NCI-H446 treated with DMSO at 0.1 percent for 48 hours (cell line): ENCODE results near the gene FMN2.
"Not testable (repeated sequence)": the region's sequence is repeated elsewhere in the genome, so short reads cannot be mapped to it uniquely, and the experiment has no call there.

ENCODE experiments used
- DNase-seq: peaks from one replicate; lab custom pipeline; 2025; lab: John Stamatoyannopoulos, UW

FMN2 gene

DNA sequence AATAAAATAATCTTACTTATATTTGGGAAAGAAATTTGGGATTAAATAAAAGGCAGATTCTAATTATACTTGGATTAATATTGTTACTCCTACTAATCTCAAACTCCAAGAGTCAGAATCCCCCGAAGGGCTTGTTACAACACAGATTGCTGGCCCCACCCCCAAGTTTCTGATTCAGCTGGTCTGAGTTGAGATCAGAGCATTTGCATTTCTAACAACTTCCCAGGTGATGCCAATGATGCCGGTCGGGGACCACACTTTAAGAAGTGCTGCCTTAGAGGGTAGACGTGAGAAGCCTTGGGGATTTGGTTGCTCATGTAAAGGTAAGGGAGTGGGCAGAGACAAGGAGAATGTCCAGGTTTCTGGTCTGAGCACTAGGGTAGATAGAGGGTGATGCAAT lies 47.2 kb downstream of the FMN2 start:
- no peak for DNase-seq

DNA sequence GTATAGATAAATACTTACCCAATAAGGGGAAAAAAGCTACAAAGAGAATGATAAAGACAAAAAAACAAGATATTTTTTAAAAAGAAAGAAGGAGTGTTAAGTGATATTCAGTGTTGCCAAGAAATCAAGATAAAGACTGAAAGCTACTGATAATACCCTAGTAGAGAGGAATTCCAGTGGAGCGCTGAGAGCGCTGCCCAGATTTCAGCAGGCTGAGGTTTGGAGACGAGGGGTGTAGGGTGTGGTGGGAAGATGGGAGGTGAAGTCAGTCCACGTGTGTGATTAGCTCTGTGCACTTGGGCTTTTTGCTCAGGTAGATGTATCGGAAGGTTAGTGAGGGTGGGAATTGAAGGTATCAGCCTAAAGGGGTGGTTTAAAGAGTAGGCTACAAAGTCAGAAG lies 47.8 kb downstream of the FMN2 start:
- DNase-seq = no peak

DNA sequence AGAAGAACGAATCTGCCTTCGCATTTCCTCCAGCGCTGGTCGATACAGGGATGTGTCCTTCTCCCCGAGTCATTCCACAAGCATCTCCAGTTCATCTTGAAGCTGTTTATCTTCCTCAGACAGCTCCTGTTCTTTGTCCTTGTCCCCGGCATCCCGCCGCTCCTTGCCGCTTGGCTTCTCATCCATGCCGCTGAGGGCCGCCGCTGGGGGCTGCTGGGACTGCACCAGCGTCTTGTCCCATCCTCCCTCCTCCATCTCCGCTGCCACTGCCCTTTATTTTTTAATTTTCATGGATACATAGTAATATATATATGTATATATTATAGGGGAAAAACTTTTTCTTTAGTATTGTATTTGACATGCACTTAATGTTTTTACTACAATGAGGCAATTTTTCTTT lies 53.4 kb downstream of the FMN2 start:
- DNase-seq = no peak

DNA sequence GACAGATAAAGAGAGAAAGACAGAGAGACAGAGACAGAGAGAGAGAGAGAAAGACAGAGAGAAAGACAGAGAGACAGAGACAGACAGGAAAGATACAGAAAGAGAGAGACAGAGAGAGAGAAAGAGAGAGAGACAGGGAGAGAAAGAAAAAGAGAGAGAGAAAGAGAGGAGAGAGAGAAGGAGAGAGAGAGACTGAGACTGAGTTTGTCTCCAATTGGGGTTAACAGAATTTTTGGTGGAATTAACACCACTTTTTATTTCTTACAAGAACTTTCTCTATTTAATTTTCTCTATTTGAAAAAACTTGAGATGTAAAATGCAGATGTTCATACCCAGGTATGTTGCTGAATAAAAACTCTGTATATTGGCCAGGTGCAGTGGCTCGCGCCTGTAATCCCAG lies 56.6 kb downstream of the FMN2 start:
- no peak for DNase-seq

DNA sequence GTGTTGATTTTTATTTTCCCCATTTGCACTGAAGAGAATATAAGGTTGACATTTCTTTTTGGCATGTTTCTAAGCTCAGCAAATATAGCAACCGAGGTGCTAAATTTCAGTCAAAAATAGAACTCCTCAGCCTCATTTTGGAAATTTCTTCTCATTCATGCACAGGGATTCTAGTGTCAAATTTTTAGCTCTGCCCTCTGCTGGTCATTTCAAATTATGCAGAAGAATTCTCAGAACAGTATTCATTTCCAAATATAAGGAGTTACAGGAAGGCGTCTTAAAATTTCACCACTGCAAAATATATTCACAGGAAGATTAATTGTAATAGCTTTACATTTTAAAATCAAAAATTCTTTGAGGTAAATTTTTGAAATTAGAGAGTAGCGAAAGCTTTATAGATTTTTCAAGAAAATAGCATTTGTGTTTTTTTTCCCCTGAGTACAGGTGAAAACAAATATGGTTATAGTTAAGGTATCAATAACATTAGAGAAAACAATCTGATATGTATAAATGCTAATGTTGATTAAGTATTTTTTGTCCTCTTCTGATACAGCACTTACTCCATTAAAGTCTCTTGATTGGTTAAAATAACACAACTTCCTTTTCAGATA lies 57.9 kb downstream of the FMN2 start:
- DNase-seq = no peak

DNA sequence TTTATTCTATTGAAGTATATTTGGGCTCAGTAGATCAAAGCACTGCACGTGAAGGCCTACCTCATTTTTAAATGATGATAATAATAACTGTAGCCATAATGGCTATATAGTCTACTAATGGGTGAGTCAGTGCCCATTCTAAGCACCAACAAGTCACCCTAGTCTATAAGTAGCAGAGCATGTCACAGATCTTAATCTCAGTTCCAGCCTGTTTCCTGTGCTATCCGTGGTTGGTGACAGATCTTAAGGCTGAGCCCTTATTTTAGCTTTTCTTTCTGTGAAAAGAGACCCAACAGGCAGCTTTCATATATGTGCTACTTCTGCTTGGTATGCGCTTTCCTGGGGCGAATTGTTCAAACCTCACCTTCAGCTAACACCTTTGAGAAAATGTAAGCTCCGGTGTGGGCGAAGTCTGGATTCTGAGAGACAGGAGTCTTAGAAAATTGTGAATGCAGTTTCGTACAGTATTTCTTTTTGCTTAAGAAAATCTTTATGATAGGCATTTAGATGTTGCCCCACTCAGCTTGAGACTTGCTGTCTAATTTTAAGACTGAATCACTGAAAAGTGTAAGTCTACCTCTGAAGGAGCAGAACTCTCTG lies 59.6 kb downstream of the FMN2 start:
- DNase-seq = no peak

DNA sequence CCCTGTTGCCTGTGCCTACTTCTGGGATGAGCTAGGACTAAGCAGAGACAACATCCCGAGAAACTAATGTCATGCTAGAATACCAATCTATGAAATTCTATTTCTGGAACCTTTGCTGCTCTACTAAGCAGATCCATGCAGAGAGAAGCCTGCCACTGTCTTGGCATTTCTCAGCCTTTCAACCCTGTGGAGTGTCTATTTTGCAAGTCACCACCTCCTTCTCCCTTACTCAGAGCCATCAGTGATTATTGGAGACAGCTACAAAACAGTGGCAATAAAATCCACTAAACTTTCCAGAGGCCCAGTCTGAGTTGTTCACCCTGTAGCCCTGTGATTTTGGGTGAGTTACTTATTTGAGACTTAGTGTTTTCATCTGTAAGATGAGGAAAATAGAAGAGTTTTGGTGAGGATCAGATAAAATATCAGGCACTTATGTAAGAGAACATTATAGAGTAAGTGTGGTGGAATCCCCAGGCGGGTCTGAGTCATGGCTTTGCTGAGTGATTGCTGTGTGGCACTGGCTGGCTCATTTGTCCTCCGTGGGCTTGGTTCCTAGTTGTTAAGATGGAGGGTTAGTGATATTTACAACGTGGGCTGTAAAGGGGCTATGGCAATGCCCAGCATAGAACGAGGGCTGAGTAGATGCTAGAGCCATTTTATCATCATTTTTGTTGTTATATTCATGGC lies 61.1 kb downstream of the FMN2 start:
- DNase-seq = no peak

DNA sequence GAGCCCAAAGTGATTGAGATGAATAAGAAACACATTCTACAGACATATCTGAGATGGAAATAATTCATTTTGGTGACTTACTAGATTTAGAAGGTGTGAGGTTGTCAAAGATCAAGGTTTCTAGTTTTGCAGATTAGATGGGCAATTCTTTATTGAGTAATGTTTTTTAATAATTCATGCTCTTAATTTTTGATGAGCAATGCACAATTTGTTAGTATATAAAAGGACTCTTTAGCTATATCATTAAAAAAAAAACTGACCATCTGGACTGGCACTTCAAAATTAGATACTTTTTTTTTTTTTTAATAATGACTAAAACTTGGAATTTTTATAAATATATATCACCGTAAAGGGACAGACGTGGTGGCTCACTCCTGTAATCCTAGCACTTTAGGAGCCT lies 63.9 kb downstream of the FMN2 start:
- DNase-seq = no peak

DNA sequence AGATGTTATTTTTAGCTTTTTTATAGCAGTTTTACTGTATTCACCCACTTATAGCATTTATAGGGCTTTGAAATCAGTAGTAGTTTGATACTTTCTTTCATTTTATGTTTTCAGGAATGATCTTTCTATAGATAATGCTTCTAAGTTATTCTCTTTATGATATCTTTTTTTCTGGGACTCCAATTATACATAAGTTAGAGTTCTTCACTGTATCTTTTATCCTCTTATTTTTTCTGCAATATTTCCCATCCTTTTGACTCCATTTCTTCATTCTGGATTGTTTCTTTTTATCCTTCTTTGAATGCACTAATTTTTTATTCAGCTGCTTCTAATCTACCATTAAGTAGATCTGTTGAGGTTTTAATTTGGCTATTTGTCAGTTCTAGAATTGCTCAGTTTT lies 73.1 kb downstream of the FMN2 start:
- no peak for DNase-seq

DNA sequence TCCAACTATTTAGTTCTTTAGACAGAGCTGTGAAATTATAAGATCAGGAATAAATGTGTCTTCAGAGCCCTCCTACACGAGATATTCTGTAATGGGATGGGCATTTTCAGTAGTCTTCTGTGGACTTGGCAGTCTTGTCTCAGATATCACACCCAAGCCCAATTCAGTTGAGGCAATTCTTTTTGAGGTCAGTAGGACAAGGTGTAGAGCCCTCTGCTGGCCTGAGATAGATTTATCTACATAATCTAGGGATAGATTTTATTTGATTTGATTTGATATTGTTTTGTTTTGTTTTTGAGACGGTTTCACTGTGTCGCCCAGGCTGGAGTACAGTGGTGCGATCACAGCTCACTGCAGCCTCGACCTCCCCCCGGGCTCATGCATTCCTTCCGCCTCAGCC lies 77.5 kb downstream of the FMN2 start:
- DNase-seq = no peak

DNA sequence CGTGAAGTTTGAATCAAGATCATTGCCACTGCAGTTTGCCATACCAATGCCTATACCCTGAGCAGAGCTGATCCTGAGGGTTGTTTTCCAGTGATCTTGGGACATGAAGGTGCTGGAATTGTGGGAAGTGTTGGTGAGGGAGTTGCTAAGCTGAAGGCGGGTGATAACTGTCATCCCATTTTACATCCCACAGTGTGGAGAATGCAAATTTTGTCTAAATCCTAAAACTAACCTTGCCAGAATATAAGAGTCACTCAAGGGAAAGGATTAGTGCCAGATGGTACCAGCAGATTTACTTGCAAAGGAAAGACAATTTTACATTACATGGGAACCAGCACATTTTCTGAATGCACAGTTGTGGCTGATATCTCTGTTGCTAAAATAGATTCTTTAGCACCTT lies 78.6 kb downstream of the FMN2 start:
- no peak for DNase-seq

DNA sequence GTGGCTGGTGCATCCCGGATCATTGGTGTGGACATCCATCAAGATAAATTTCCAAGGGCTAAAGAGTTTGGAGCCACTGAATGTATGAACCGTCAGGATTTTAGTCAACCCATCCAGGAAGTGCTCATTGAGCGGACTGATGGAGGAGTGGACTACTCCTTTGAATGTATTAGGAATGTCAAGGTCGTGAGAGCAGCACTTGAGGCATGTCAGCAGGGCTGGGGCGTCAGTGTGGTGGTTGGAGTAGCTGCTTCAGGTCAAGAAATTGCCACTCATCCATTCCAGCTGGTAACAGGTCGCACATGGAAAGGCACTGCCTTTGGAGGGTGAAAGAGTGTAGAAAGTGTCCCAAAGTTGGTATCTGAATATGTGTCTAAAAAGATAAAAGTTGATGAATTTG lies 79.1 kb downstream of the FMN2 start:
- DNase-seq = no peak

DNA sequence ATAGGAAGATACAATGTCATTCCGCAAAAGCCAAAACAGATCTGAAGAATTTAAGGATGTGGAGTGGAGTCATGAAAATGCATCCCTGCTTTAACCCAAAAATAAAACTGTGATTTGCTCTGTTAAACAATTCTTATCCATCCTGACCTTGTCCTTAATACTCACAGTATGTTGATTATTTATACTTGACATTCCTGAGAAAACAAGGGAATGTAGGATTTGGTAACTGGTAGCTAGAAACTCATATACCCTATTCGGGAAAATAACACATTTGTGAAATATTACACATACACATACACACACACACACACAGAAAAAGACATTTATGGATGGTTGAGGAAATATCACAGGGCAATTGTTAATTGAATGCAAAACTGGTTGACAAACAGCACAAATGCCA lies 80.2 kb downstream of the FMN2 start:
- DNase-seq = no peak

DNA sequence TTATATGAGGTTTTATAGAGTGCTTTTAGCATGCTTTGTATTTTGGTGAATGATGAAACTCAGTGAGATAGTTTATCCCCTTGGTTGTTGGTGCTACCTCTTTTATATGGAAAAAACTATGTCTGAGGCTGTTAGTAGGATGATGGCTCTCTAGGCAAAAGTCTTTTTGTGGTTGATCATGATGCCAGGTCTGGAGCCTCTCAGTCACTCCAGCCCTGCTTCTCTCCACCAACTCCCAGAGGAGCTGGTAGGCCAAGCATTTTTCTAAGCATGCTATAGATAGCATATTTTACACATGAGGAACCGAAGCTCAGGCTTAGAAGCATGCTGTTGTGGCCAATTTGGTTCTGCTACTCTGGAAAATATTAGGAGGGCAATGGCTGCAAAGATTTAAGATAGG lies 82.2 kb downstream of the FMN2 start:
- DNase-seq = no peak

DNA sequence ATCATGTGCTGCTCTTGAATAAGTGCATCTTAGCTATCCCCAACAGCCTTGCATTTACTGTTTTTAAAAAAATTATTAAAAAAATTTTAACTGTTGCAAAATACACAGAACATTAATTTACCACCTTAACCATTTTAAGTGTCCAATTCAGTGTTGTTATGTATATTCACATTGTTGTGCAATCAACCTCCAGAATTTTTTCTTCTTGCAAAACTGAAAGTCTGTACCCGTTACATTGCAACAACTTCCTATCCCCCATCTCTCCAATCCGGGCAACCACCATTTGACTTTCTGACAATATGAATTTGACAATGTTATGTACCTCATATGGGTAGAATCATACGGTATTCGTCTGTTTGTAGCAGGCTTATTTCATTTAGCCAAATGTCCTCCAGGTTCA lies 83.1 kb downstream of the FMN2 start:
- DNase-seq = no peak

DNA sequence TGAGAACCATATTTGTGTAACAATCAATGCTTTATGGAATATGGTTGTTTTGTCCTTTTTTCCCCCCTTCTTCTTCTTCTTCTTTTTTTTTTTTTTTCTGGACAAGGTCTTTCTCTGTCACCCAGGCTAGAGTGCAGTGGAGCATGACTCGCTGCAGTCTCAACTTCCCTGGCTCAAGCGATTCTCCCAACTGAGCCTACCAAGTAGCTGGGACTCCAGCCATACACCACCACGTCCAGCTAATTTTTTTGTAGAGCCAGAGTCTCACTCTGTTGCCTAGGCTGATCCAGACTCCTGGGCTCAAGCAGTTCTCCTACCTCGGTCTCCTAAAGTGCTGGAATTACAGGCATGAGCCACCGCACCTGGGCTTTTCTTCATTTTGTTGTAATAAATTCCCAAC lies 86.7 kb downstream of the FMN2 start:
- DNase-seq = no peak

DNA sequence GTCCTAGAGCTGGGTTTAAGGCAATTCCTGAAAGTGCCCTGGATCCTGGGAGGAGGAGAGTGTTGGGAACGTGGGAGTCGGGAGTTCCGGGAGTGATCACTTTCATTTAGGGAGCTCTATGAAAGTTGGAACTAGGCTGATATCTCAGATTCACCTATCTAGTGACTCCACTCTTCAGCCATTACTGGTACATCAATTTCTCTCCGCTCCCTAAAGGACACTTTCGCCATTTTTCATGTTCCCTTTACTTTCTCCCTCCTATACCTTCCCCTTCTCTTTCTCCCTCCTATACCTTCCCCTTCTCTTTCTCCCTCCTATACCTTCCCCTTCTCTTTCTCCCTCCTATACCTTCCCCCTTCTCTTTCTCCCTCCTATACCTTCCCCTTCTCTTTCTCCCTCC lies 93.0 kb downstream of the FMN2 start:
- DNase-seq = not testable (repeated sequence)

DNA sequence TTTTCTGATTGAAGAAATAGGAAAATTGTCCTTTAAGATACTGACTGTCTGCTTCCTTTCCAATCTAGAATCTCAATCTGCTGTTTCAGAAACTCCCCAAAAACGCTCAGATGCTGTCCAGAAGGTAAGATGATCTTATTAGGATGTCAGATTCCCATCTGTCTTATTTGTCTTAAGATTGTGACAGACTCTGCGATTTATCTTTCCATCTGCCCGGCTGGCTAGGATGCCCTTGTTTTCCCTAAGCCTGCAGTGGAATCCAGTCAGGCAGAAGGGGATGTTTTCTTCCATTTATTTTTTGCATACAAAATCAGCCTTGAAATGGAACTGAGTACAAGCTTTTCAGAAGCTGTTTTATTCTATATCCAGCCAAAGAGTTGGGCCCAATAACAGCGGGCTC lies 96.5 kb downstream of the FMN2 start:
- no peak for DNase-seq

DNA sequence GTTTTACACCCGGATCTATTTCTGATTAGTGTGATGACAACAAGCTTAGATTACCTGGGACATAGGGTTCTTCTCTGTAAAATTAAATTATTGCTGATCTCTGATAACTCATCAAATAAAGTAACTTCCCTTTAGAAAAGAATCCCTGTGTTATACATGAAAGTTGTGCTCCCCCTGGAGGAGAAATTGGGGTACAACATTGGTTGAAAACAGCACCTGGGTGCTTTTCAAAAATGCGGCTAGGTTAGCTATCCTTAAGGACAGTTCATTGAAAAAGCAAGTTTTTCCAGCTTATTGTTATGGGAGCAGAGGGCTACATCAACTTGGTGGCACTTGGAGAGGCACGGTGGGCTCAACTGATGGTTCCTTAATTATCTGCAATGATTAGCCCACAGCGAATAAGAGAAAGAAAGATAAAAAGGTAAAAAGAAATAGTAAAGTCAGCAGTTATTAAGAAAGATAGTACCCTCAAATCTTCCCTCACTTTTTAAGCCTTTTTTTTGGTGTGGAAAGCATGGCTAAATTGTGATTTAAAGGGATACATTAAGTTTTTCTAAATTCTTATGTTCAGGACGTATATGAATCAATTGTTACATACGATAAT lies 97.8 kb downstream of the FMN2 start:
- no peak for DNase-seq

DNA sequence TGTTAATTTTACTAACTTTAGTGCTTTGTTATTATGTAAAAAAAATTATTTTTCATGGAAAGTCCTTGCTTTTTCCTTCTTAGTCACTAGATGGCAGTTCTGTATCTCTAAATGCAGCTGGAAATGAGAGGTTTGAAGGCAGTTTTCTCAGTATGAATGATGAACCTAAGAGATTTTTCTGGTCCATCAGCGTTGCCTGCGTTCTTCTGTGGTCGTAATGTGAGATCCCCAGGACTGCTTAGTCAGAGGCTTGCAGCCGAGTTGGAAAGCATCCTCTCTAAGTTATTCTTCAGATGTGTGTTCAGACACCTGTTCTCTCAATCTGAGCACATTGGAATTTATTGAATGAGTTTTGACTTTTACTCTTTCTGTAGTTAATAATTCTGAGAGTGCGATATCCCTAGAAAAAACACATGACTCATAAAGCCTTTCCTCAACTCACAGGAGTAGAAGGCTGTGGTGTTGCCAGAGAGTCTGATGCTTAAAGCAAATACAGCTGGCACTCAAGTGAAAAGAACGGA lies 99.3 kb downstream of the FMN2 start:
- no peak for DNase-seq

DNA sequence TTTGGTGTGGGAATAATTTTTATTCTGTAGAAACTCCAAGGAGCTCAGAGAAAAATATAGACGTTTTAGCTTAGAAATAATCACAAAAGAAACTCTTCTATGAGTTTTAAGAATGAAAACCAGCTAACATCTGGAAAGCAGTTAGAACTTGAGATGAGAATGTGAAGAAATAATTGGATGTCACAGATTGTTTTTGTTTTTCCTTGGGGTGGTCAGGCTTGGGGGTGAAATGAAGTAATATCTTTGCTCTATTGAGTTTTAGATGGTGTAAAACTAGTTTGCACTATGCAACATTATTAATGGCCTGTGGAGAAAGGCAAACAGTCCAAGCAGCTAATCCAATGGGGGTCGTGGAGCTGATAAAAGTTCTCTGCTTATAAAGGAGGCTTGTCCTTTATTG lies 101.2 kb downstream of the FMN2 start:
- no peak for DNase-seq

DNA sequence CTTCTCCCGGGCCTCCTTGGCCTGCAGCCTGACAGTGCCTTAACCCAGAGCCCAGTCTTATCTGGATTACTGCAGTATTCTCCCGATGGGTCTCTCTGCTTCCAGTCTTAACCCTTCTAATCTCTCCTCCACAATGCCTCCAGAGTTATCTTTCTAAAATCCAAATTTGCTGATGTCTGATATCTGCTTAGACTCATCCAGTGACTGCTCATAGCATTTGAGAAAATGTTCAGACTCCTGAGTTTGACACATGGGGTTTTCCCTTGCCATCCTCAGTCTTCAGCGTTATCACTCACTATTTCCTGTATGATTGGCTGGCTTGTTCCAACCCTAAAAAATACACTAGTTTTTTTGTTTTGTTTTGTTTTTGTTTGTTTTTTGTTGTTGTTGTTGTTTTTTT lies 102.0 kb downstream of the FMN2 start:
- DNase-seq = no peak

DNA sequence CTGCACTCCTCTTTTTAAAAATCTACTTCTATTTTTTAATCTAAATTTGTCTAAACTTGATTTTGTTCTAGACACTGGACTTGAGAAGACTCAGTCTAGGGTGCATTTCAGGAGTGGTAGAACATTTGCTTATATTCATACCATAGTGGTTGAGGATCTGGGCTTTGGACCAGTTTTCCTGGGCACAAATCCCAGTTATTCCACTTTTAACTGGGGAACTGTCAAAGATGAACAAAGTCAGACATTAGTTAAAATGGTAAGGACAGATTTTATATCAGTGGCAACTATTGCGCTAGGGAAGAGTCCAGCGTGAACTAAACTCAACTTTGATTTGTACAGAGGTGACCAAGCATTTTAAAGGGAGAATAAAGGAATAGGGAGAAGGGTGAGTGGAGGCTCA lies 102.4 kb downstream of the FMN2 start:
- DNase-seq = no peak
